Upper lobe of right lung (tissue), 1 donor: ENCODE data around the gene RASA1. TPM values are rescaled to one million over a fixed set of nuclear protein-coding genes. Genes with fewer than 3 reads are reported as not detected.

Source experiments
- ATAC-seq: fragments of 200-7000 bp; cut with Tn5 transposase; one replicate; pipeline ENCODE4 v1.9.1; 2020; ENCODE audit warnings: mild to moderate bottlenecking, moderate library complexity
- DNase-seq: peaks from one replicate; pipeline ENCODE4 v3.0.0-alpha.2; 2020
- H3K27ac ChIP-seq: fragments of 200-600 bp; one replicate; pipeline ENCODE4 v1.8.0; 2022
- H3K27me3 ChIP-seq: fragments of 200-600 bp; one replicate; pipeline ENCODE4 v1.8.0; 2022; ENCODE audit warnings: mild to moderate bottlenecking
- H3K36me3 ChIP-seq: fragments of 200-600 bp; one replicate; pipeline ENCODE4 v1.8.0; 2022
- H3K4me1 ChIP-seq: fragments of 200-600 bp; one replicate; pipeline ENCODE4 v1.8.0; 2022
- H3K4me3 ChIP-seq: fragments of 200-600 bp; one replicate; pipeline ENCODE4 v1.8.0; 2022; ENCODE audit warnings: mild to moderate bottlenecking
- H3K9me3 ChIP-seq: fragments of 200-600 bp; one replicate; pipeline ENCODE4 v1.8.0; 2022
- CTCF ChIP-seq: fragments of 200-600 bp; IDR thresholded peaks from one replicate; pipeline ENCODE4 v1.8.0; 2022; ENCODE audit warnings: antibody characterized with exemption
- intact Hi-C: fragments of 100-400 bp; cut with DNase I; formaldehyde crosslinking; loops from one replicate; pipeline ENCODE4 v1.11.0; 2022
- total RNA-seq: library from RNA; stranded (reverse); fragmentation: NEBNext Ultra II Directional; extraction: Animal tissue kit (Norgen Biotek cat#: 25700); gene quantifications from one replicate; pipeline ENCODE4 v1.2.1, GENCODE V29; 2021
- donor health status: DM: no; HTN: yes; CAD: no; lungs with severe emphysema.

Gene RASA1
- total RNA-seq, 1 donor from 2014 or later, result 28.5 TPM

- Histone ChIP-seq H3K4me1 (no peaks in the 10 kb centered on the region), H3K9me3 (no peaks in the 10 kb centered on the region), H3K27me3 (no peaks in the 10 kb centered on the region), H3K4me3 (no peak overlapping the region), H3K36me3 (peaks cover 41% of the 10 kb centered on the region), H3K27ac (no peak overlapping the region)
- DNase-seq (no peak), ATAC-seq (no peak)
- TF ChIP-seq CTCF, result no peak
- intact Hi-C loops, result no loop called here
Measured at GRCh38 chr5:87367243-87367642, 99.6 kb downstream of the RASA1 start.

- Histone ChIP-seq H3K4me1 (no peaks in the 10 kb centered on the region), H3K36me3 (peaks cover 54% of the 10 kb centered on the region), H3K27ac (no peak overlapping the region), H3K4me3 (no peak overlapping the region), H3K9me3 (no peaks in the 10 kb centered on the region), H3K27me3 (no peaks in the 10 kb centered on the region)
- ATAC-seq (no peak), DNase-seq (no peak)
- TF ChIP-seq CTCF, result no peak
- intact Hi-C loops, result no loop called here
Measured at GRCh38 chr5:87368601-87369000, 100.9 kb downstream of the RASA1 start.

GRCh38 chr5:87369431-87369830 is 101.7 kb downstream of the RASA1 start:
- no peaks in the 10 kb centered on the region for H3K4me1 ChIP-seq
- no peak overlapping the region for H3K27ac ChIP-seq
- DNase-seq (no peak), ATAC-seq (no peak)
- intact Hi-C loops, result no loop called here
- no peak for TF ChIP-seq CTCF
- H3K9me3 ChIP-seq, result no peaks in the 10 kb centered on the region
- no peaks in the 10 kb centered on the region for H3K27me3 ChIP-seq
- no peak overlapping the region for H3K4me3 ChIP-seq
- peaks cover 54% of the 10 kb centered on the region for H3K36me3 ChIP-seq

- H3K27ac ChIP-seq, result no peak overlapping the region
- no peak for TF ChIP-seq CTCF
- H3K27me3 ChIP-seq, result no peaks in the 10 kb centered on the region
- no peak overlapping the region for H3K4me3 ChIP-seq
- no peaks in the 10 kb centered on the region for H3K4me1 ChIP-seq
- peaks cover 59% of the 10 kb centered on the region for H3K36me3 ChIP-seq
- no peaks in the 10 kb centered on the region for H3K9me3 ChIP-seq
- ATAC-seq, result no peak
- intact Hi-C loops, result no loop called here
- DNase-seq, result no peak
Measured at GRCh38 chr5:87372705-87373104, 105.0 kb downstream of the RASA1 start.

GRCh38 chr5:87382224-87382623 is 114.5 kb downstream of the RASA1 start:
- DNase-seq (no peak), ATAC-seq (no peak)
- Histone ChIP-seq H3K27ac (no peak overlapping the region), H3K36me3 (peaks cover 97% of the 10 kb centered on the region), H3K4me3 (no peak overlapping the region), H3K9me3 (no peaks in the 10 kb centered on the region), H3K4me1 (no peaks in the 10 kb centered on the region), H3K27me3 (no peaks in the 10 kb centered on the region)
- no peak for TF ChIP-seq CTCF
- intact Hi-C loops, result no loop called here

- no peaks in the 10 kb centered on the region for H3K27me3 ChIP-seq
- no peak overlapping the region for H3K27ac ChIP-seq
- H3K4me1 ChIP-seq, result no peaks in the 10 kb centered on the region
- peaks cover 97% of the 10 kb centered on the region for H3K36me3 ChIP-seq
- TF ChIP-seq CTCF, result no peak
- no peak overlapping the region for H3K4me3 ChIP-seq
- no peak for DNase-seq
- no peaks in the 10 kb centered on the region for H3K9me3 ChIP-seq
- no peak for ATAC-seq
- intact Hi-C loops, result no loop called here
Measured at GRCh38 chr5:87383216-87383615, 115.5 kb downstream of the RASA1 start.
